Right hindlimb (tissue), 1 donor: ENCODE results near the gene TRPC5OS.
A peak's percentile ranks its signal among the peaks of the same experiment; 100 is the strongest.

ENCODE experiments used
- DNase-seq: peaks from one replicate; pipeline ENCODE4 v3.0.0-alpha.2; 2018

Gene TRPC5OS

DNA sequence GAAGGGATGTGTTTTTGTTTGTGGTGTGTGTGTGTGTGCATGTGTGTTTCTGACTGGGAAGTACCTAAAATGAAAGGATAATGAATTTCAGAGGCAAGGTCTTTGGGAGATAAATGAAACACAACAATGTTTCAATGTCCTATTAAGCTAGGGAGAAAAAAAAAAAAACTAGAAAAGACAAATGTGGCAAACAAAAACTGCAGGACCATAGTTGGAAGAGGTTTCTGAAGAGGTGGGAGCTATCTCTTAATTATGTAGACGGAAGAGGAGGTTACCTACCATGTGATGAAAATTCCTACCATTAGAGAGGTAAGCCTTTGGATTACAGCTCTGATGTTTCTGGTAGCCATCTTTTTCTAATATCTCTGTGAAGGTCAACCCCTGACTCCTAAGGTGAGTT, at the start of gene TRPC5OS:
Gene TRPC5OS, plus strand, starts transcription at position 301 of the 400 bp plus-strand sequence. CDS start 25,669 bp downstream, outside the sequence.
- no peak for DNase-seq

DNA sequence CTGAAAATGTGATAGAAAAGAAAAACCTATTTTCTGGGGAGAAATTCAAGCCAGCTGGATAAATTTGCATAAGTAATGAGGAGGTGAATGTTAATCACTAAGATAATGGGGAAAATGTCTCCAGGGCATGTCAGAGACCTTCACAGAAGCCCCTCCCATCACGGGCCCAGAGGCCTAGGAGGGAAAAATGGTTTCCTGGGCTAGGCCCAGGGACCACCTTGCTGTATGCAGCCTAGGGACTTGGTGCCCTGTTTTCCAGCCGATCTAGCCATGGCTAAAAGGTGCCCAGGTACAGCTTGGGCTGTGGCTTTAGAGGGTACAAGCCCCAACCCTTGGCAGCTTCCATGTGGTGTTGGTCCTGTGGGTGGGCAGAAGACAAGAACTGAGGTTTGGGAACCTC, 46.6 kb upstream of the TRPC5OS start:
- no peak for DNase-seq

DNA sequence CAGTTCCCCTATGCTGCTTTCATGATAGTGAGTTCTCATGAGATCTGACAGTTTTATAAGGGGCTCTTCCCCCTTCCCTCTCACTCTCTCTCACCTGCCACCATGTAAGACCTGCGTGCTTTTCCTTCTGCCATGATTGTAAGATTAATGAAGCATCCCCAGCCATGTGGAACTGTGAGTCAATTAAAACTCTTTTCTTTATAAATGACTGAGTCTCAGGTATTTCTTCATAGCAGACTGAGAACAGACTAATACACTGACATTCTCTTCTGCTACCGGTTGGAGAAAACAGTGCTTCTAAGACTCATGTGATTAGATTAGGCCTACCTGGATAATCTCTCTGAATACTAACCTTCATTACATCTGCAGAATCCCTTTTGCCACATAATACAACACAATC, 45.4 kb upstream of the TRPC5OS start:
- no peak for DNase-seq

DNA sequence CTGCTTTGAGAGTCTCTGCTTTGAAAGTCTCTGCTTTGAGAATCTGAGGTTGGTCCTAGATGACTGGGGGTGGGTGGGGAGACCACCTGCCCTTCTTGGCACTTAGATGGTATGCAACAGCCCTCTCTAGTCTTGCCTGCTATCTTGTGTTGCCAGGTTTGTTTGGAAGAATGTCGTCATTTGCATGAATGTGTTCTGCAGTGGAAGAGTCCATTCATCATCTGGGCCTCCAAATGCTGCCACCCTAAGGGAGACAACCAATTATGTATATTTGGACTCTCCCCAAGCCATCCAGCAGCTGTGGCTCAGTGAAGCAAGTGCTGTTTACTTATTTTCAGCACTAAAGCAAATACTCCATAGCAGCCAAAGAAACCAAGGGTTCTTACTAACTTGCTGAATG, 44.6 kb upstream of the TRPC5OS start:
- DNase-seq, result peak; percentile 24

DNA sequence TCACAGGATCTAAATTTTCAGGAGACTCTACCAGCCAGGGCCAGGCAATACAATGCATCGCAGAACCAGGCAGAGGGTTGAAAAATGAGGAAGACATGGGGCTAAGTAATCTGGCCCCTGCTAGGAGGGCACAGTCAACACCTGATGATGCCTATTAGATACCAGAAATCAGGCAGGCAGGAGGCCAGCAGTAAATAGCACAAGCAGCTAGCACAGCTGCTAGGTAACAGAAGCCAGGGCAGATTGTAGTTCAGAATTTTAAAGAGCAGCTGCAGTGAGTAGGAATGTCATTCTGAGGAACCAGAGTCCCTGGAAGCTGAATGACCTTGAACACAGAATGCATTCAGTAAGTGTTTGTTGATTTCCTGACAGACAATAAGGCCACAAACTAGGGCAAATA, 38.8 kb upstream of the TRPC5OS start:
- DNase-seq, result peak; percentile 24

DNA sequence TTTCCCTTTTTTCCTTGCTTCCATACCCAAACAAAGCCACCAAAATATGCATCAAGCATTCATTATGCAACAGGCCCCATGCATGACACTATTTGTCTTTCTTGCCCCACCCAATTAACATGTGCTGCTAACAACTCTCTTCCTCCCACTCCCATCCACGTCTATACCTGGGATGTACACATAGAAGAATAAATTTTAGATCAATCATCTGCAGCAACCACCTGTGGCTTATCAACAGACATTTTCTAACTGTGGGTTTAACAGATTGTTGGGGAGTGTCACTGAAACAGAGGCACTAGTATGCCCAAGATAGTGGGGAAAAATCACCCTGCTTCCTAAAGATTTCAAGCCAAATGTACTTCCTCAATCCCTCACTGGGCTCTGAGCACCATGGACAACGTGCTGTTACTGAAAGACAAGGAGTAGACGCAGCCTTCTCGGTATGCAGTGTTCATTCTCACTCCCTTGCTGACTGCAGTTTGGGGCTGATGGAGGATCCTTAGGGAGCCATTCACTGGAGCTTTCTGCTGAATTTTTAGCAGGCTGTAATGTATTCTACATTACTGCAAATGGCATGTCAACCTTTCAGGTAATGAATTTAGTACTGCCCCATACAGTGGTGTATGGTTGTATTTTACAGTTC, 28.4 kb upstream of the TRPC5OS start:
- no peak for DNase-seq

DNA sequence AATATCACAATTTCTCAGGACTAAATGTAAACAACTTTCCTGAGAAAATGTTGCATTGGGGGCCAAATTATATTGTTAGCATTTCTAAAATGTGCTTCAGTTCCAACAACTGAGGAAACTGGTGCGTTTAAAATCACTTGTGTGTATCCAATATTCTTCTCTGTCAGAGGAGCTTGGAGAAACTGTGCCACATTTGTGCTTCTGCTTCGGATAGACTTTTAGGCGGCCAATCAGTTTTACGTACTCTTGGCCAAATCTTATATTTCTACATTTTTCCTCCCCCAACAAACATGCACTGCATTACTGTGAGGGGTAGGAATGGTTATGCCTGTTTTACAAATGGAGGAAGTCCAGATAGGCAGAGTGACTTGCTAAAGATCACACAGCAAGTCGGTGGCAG, 27.4 kb upstream of the TRPC5OS start:
- DNase-seq, result no peak

DNA sequence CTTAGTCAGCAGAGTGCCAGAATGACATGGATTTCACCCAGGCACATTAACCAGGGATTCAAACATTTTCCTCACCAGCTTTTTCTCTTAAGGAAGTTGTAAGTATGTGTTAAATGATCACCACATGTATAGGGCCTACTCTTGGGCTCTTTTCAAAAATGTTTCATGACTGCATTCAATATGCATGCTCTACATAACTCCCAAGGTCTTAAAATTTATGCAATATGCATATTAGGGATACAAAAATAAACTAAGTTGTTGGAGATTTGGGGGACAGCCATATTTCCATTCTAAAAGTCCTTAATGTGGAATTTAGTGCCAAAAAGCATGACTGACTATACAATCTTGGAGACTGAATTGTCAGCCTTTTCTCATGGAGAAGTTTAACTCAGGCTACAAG, 25.0 kb upstream of the TRPC5OS start:
- DNase-seq, result no peak

DNA sequence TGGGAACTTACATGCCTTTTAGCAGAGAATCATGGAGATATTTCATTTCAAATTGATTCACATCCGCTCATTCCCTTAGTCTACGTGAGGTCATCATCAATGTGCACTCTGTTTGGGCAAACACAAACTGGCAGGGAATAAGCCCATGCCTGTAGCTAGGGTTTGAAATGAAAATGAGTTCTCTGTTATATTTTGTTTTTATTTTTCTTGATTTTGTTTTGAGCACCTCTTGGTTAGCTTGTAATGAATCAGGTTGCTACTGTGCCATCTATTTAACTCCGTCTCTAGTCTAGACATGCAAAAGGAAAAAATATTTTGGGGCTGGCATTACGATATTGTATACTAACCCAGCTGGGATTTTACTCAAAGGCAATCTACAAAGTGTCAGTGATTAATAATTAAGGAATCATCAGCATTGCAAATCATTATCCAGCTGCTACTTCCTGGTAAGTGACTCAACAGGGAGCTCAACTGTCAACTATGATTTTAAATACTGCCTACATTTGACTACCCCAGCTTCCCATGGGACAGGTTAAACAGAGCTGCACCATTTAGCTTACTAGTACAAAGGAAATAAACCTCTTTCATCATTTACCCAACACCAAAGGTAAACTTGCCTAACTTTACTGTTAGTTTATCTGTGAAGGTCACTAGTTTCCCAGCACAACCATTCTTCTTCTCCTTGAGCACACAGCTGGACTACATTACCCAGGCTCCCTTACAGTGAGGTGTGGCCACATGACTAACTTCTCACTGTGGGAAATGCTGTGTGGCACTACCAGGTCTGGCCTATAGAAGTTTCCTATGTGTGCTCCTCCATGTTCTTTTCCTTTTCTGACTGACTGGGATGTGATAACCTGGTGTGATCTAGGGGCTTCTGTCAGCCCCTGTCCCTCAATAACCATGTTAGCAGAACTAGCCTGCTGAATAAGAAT, 21.2 kb upstream of the TRPC5OS start:
- DNase-seq, result no peak

DNA sequence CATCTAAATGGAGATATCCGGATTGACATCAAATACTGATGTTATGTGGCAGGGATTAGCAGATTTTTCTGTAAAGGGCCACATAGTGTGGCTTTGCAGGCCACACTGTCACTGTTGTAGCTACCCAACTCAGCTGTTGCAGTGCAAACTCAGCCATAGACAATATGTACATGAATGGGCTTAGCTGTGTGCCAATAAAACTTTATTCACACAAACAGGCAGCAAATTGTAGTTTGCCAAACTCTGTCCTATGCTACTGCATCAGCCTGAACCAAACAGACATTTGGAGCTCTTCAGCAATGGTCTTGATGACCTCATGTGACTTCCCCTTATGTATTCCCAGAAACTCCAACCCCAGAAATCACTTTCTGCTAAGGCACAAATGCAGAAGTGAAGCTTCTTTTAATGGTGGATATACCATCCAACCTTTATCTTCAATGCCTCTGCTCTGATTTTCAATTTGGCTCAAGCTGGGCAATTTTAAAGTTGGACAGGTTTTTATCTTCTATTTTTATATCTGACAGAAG, 18.4 kb upstream of the TRPC5OS start:
- no peak for DNase-seq

DNA sequence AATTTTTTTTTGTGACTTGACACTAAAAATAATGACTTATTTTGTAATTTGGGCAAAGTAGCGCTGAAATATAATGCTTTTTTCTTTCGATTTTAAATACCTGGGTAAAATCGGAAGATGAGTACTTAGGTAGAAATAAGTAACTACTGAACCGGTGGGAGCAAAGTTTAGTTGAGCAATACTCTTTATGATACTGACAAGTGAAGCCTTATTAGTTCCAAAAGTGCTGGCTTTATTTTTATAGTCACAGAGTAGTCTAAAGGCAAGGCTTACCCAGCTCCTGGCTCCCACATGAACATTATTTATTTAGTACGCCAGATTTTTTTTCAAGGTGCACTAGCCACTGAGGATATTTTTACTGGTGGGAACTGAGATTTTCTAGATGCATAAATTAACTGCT, 14.4 kb upstream of the TRPC5OS start:
- no peak for DNase-seq

DNA sequence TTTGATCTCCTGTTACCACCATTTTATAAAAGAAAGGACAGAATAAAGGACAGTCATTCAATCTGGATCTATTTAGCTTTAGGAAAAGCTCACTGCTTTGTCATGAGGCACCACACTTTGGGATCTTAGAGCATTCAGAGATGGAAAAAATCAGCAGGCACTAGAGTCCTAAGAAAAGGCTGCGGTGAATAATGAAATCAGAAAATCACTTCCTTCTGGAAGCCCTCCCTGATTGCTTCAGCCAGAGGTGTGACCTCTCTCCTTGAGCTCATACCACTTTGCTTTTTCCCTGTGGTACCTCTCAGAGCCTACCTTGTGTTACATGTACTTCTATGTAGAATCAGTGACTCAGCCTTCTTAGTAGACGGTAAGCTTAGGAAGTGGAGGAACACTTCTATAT, 8.7 kb upstream of the TRPC5OS start:
- DNase-seq, result no peak

DNA sequence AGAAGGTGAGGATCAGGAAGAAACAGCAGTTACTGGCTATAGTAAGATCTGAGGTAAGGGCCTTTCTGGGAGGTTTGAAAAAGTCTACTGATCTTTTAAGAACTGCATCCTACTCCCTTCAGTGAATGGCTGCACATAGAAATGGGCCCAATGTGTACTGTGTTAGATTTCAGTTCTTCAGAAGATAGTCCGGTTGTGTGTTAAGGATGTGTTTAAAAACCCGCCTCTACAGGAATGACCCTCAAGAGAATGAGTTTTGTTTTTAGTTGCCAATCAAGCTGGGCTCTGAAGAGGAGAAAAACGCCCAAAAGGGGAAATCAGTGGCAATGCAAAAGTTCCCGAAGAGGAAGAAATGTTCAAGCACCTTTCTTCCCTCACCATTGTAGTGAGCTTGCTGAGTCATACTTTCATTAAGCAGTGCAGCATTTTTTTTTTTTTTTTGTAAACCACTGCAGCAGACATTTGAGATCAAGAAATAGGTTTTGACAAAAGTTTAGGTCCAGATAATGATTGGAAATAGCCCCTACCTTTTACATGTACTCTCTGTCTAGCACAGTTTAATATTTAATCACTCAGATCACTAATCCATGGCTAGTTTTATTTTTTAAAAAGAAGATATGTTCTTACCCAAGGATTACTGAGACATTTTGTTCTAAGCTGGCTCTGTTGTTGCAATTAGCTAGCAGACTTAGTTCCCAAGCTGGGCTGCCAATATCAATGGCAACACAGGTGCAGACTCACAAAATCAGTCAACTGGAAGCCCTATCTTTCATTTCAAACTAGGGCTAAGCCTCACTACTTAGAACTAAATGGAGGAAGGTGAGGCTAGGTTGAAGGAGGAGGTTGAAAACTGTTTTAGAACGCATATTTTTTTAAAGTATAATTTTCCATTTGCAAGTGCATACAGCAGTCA, 7.0 kb upstream of the TRPC5OS start:
- DNase-seq, result no peak

DNA sequence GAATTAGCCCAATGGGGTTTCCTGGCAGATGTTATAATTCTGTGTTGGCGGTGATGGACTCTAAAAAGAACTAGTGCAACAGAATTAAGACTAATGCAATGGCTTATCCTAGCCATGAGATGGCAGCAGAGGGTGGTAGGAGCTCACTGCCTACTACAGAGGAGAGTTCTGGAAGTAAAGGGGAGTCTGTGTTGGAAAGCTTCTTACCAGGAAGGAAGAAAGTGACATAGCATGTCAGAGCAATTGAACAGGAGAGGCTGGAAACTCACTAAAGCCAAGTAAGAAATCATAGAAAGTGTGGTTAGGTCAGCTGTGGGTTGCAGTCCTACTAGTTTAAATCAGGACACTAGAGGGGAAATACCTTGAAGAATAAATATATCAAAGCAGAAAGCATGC, 6.3 kb upstream of the TRPC5OS start:
- peak; percentile 47 for DNase-seq

DNA sequence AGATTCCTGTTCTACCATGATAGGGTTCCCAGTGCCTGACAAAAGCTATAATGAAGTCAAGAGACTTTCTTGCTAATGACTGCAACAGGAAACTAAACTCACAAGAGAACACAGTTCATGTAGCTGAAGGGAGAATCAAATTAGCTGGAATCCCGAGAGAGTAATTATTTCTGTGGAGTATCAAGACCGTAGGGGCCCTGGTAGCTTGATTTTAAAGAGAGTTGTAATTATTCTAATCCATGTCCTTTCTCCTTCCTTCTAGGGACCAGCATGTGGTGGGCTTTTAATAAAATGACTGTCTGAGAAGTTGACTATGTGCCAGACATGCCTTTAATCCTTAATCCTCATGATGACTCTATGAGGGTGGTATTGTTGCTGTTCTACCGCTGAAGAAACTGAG, 1.7 kb upstream of the TRPC5OS start:
- DNase-seq, result no peak

DNA sequence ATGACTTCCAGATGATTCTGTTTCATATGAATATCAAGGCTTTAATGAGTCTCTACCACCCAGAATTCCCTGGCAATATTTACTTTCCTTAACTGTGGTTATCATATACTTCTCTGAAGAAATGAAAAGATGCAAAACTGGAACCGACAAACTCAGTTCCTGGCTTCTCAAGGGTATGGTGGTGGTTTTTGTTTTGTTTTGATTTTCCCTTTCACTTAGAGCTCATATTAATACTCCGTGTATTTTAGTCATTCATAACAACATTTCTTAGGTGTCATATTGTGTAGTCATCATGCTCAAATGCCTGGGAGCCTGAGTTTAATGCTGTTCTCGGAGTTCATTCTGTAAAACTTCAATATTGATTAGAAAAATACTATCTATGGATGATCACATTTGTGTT, 665 bp downstream of the TRPC5OS start:
- no peak for DNase-seq

DNA sequence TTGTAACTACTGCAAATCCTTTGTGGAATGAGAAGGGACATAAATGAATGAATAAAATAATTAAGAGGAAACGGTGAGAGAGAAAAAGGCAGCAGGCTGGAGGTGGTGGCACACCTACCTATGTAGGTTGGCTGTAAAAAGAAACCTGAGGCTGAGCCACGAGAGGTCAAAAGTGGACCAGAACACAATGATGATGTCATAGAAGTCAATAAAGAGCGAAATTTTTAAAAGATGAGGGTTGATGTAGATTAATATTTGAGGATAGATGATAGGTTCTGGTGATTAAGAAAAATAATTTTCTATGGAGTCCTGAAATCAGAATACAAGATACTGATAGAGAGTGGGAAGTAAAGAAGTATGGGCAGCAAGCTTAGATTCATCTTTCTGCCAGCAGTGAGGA, 1.7 kb downstream of the TRPC5OS start:
- DNase-seq, result no peak

DNA sequence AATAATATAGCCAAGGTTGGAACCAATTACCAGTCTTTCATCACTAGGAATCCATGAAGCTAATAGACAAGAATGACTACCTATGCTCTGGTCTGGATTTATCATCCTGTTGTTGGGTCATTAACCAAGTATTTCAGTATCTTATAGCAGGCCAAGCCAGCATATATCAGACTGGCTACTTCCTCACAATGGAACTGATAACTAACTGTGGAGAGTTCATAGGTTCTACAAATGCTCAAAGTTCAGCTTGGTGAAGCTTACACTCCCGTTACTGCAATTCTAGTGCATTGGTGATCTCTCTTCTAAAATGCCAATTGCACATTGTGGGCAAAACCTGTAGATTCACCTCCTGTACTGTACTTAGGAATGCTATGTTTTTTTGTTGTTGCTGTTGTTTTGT, 4.8 kb downstream of the TRPC5OS start:
- DNase-seq, result no peak

DNA sequence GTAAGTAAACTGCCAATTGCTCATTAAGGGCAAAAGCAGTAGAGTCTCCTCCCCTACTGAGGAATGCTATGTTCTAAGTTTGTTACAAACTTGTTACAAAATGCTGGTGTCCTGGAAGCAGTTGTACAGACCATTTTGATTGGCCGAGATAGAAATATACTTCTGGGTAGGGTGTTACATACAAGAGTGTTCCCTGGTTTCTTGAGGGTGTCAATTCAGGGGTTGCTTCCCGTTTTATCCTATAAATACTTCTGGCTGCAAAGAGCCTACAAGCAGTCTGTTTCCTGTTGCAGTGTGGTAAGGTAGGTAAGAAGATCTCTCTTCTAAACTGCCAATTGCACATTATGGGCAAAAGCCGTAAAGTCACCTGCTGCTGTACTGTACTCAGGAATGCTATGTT, 5.7 kb downstream of the TRPC5OS start:
- DNase-seq, result no peak

DNA sequence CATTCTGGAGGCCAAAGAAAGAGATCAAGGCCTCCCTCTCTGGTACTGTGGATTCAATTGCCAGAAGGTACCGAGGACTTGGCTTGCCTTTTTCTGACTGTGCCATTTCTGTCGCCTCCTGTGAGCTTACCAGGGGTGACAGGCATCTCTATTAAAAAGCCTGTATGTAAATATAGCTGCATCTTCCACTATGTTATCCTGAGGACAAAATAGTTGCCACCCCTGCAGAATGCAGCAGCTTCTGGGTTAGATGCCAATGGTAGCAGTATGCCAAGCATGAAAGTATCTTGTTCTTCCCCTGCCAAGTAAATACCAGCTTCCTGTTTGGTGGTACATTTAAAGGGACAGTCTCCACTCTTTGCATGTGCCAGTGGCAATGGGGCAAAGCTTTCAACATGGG, 10.7 kb downstream of the TRPC5OS start:
- no peak for DNase-seq

DNA sequence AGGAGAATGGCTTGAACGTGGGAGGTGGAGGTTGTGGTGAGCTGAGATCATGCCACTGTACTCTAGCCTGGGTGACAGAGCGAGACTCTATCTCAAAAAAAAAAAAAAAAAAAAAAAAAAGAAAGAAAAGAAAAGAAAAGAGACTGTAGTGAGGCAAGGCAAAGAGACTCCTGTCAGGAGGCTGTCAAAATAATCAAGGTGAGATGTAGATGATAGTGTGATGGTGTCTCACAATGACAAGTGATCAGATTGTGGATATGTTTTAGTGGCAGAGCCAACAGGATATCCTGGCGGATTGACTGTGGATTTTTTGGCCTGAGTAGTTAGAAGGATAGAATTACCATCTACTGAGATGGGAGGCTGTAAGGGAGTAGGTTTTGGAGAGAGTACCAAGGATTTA, 12.6 kb downstream of the TRPC5OS start:
- no peak for DNase-seq

DNA sequence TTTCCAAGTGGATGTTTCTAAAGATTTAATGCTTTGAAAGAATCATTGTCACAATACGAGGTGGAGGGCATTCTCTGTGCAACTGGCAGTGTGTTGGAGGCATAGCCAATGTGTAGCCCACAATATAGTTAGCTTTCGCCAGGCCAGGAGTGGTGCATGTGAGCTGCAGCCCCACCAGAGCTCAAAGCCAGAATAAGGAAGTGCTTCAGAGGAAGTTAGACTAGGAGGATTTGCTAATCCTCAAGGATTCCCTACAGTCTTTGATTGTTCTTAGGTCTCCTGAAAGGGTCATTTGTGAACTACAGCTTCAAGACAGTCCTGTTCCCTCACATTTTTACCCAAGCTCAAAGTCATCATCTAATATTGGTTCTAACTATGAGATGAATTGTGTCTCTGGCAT, 16.4 kb downstream of the TRPC5OS start:
- no peak for DNase-seq

DNA sequence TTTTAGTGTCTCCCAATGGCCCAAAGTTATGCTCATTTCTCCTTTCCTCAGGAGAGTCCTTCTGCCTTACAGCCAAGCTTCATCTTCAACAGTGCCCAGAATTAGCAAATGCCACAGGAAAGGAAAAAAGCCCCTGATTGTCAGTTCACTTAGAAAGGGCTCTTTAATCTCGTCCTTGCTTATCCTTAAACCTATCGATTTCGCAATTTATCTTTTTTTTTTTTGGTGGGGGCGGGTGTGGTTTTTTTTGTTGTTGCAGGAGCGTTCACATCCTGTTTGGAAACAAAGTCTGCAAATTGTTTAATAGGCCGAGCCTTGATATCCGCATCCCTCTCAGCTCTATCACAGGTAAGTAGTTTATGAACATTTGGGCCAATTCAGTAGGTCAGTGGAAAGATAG, 20.2 kb downstream of the TRPC5OS start:
- no peak for DNase-seq
